HG02840 (cell line): ENCODE data around the gene IGFN1.
"Not testable (repeated sequence)": the region's sequence is repeated elsewhere in the genome, so short reads cannot be mapped to it uniquely, and the experiment has no call there.

Experiments
- ATAC-seq: cut with Tn5 transposase; IDR thresholded peaks from one replicate; pipeline ENCODE4 v1.9.1; 2021; ENCODE audit warnings: mild to moderate bottlenecking, moderate library complexity, moderate number of reproducible peaks; ENCODE audit not compliant: unreplicated experiment, low FRiP score

The IGFN1 gene

DNA sequence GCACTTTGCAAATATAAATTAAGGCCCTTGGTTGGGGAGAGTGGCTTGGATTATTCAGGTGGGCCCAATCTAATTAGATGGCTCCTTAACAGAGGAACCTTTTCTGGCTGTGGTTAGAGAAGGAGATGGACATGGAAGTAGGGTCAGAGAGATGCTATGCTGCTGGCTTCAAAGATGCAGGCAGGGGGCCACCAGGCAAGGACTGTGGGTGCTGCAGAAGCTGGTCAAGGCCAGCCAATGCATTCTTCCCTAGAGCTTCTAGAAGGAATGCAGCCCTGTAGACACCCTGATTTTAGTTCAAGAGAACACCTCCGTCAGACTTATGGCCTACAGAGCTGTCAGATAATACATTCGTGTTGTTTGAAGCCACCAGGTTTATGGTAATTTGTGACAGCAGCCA, 32.7 kb upstream of the IGFN1 start:
- ATAC-seq, result no peak

DNA sequence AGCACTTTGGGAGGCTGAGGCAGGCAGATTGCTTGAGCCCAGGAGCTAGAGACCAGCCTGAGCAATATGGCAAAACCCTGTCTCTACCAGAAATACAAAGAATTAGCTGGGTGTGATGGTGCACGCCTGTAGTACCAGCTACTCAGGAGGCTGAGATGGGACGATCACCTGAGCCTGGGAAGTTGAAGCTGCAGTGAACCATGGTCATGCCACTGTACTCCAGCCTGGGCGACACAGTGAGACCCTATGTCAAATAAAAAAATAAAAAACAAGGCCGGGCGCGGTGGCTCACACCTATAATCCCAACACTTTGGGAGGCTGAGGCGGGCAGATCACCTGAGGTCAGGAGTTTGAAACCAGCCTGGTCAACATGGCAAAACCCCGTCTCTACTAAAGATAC, 27.6 kb upstream of the IGFN1 start:
- ATAC-seq, result not testable (repeated sequence)

- no peak for ATAC-seq
These were observed 26.9 kb upstream of the IGFN1 start for GRCh38 chr1:201163707-201164106.

DNA sequence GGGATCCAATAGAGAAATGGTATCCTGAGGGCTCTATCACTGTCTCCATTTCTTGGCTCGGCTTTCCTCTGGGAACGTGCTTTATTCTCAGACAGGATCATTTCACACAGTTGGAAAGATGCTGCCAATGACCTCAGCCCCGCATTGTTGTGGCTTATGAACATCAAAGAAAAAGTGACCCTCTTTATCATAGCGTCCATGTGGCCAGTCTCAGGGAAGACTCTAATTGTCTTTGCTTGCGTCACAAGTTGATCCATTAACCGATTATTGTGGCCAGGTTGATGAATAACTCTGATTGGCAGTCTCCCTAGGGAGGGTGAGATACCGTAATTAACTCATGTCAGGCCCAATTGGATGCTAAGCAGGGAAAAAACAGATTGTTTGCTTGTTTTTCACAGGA, 26.0 kb upstream of the IGFN1 start:
- ATAC-seq, result no peak

- ATAC-seq, result no peak
These were observed 23.3 kb upstream of the IGFN1 start for GRCh38 chr1:201167041-201167991.

GRCh38 chr1:201169203-201169602, 21.4 kb upstream of the IGFN1 start:
- ATAC-seq, result no peak

- no peak for ATAC-seq
These were observed 20.6 kb upstream of the IGFN1 start for GRCh38 chr1:201169971-201170532.

- ATAC-seq, result peak; percentile 89
These were observed 20.0 kb upstream of the IGFN1 start for GRCh38 chr1:201170533-201171062.

DNA sequence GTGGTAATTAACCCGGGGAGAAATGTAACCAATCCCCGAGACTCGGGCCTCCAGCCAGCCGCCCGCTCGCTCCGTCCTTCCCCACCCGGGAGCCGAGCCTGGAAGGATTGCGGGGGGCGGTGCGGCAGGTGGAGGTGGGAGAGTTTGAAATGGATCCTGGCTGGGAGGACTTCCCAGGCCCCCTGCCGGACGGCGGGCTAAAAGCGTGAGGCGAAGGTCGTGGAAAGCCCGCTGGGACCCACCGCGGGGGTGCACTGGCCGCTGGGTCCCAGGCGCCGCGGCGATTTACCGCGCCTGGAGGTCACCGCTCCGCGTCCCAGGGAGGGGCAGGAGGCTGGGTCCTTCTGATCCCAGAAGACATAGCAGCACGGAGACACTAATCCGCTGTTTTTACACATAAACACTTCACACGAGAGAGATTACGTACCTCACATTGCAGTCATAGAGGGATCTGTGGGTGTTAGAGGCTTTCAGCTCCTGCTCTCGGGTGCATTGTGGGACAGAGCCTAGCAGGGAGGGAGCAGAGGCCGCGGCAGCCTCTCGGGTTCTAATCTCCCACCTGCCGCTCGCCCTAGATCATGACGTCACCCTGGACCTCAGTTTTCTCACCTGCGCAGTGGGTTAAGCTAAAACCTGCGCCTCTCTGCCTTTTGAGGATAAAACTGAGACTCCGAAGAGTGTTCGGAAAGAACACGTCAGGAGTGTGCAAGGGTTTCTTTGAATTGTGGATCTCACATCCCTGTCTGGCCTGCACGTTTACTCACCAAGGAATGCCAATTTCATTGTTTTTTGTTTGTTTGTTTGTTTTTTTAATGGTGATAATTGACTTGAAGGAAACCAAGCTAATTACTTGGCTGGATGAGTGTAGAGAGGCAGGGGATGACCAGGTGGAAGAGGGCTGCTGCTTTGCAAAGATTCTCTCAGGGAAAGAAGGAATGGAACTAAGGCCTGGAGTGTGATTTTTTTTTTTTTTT, 19.3 kb upstream of the IGFN1 start:
- peak; percentile 39 for ATAC-seq

DNA sequence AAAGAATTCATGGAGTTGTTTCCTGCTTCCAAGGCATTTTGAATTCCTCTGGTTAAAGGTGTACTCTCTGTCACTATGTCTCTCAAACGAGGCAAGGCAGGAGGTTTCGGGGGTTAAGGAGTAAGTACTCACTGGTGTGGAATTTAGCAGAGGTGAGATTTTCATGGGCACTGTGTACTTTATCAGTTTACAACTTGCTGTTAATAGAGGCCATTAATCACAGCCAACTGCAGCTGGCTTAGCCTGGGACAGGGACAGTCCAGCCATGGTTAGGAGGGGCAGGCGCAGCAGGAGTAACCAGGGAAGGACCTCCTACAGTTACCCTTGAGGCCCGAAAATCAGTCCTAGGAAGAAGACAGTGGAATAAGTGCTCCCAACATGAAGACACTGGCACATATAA, 18.3 kb upstream of the IGFN1 start:
- no peak for ATAC-seq

DNA sequence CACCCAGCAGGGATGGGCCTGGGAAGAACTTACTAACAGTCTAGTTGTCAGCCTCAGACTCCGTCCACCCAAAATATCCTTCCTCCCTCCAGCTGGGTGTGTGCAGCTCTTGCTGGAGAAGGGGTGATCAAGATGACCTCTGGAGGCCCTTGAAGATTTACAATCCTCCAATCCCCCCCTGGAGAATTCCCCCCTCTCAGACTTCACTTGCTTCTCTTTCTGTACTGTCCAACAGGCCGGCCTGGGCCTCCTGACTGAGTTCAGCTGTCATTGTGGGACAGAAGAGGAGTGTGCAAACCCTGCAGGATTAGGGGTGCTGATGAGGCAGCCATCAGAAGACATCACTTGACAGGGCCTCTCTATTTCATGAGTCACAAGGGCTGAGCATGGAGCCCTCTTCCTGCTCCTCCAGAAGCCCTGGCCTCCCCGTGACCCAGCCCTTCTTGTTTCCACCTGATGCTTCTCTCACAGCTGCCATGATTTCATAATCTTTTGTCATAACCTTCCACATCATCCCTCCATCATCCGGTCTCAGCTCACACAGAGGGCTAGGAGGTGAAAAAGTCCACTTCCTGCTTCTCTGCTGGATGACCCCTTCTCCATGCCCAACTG, 17.5 kb upstream of the IGFN1 start:
- no peak for ATAC-seq

GRCh38 chr1:201173736-201174135, 16.9 kb upstream of the IGFN1 start:
- no peak for ATAC-seq

DNA sequence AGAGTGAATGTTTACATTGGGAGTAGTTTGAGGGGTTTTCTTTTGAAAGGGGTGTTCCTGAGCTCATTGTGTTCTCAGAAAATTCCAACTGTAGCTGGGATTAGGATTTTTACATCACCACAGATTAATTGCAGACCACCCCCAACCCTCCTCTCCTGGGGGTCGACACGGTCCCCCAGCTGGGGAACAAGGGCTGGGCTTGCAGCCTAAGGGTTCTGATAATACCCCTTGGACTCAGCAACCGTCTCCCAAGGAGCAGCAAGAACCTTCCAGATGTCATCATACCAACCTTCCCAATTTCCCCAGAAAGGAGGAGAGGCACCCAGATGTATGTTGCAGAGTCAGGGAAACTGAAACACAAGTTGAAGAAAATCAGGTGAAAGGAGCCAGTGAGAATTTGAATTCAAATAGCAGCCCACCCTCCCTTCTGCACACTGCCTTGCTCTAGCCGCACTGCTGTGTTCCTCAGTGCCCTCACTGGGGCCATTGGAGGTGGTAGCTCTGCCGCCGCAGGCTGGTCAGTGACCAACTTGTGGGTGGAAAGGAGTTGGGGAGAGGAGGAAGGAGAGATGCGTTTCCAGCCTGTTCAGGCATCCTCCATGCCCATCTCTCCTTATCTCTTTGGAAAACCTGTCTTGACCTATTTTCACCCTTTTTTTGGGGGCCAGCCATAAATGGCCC, 14.7 kb upstream of the IGFN1 start:
- ATAC-seq, result no peak

DNA sequence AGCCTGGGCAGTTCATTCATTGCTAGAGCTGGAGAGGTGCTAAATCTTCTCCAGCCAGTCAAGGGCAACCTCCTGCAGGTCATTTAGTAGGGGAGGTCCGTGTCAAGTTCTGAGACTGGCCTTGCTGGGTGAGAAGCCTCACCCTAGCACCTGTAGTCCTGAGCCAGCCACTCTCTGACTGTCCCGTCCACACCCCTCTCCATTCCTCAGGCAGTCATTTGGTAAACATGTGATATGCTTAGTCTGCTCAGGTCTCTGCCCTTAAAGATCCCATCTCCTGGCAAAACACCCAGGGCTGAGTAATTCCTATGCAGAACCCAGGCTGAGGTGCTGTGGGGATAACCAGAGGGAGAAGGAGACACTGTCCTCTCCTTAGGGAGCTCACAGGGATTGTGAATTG, 13.7 kb upstream of the IGFN1 start:
- ATAC-seq, result no peak

- no peak for ATAC-seq
These were observed 11.9 kb upstream of the IGFN1 start for GRCh38 chr1:201178718-201179117.

GRCh38 chr1:201180141-201180540, 10.5 kb upstream of the IGFN1 start:
- no peak for ATAC-seq

DNA sequence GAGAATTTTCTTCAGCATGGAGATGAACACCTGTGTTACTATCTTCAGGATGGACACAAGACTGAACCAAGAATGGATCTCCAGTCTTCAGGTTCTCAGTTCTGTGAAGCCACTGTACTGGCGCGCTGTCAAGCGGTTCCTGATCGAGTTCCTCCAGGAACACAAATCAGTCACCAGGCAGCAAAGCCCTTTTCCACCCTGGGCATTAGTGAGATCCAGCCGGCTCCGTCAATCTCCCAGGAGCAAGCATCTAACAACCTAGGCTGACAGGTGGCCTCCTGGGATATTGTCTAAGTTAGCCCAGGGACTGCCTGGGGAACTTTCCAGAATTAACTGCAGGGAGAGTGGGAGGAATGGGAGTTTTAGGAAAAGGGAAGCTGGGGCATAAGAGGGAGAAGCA, 9.7 kb upstream of the IGFN1 start:
- ATAC-seq, result no peak

- ATAC-seq, result no peak
These were observed 9.3 kb upstream of the IGFN1 start for GRCh38 chr1:201181323-201181722.

DNA sequence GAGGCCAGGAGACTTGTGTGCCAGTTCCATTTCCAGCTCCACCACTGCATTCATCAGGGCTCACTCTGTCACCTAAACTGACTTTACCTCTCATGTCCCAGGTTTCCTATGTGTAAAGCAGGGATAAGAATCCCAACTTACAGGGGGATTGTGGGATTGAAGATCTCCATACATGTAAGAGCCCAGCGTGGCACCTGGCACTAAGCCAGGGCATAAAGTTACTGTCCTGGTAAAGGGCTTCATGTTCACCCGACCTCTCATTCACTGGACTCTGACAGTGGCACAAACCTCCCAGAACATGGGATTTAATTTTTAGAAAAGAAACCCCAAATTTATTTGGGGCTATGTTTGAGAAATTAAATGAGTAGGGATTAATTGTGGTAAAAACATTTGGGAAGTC, 8.9 kb upstream of the IGFN1 start:
- no peak for ATAC-seq

- ATAC-seq, result no peak
These were observed 7.4 kb upstream of the IGFN1 start for GRCh38 chr1:201183209-201183608.
